HFFc6 (cell line): ENCODE data around the gene OPRL1. TPM values are rescaled to one million over a fixed set of nuclear protein-coding genes. Genes with fewer than 3 reads are reported as not detected.

ENCODE experiments used
- DNase-seq: peaks from one replicate; pipeline ENCODE4 v3.0.0-alpha.2; 2018
- H3K27ac Mint-ChIP-seq: 2 replicates; pipeline ENCODE4 v1.8.0; 2020; ENCODE audit warnings: mild to moderate bottlenecking, mixed read lengths
- H3K27me3 Mint-ChIP-seq: 2 replicates; pipeline ENCODE4 v1.8.0; 2021; ENCODE audit warnings: mild to moderate bottlenecking, moderate library complexity, mixed read lengths; ENCODE audit not compliant: insufficient read depth
- H3K36me3 Mint-ChIP-seq: 2 replicates; pipeline ENCODE4 v1.8.0; 2021; ENCODE audit warnings: low read depth, mixed read lengths
- H3K4me1 Mint-ChIP-seq: 2 replicates; pipeline ENCODE4 v1.8.0; 2020; ENCODE audit warnings: low read depth, mixed read lengths
- H3K4me3 Mint-ChIP-seq: 2 replicates; pipeline ENCODE4 v1.8.0; 2020; ENCODE audit warnings: mild to moderate bottlenecking, moderate library complexity, mixed read lengths
- H3K9me3 Mint-ChIP-seq: 2 replicates; pipeline ENCODE4 v1.8.0; 2020; ENCODE audit warnings: mild to moderate bottlenecking, mixed read lengths
- CTCF ChIP-seq: fragments of 200-600 bp; sonication (generic); IDR thresholded peaks from 2 replicates; pipeline ENCODE4 v1.5.0; 2021; ENCODE audit warnings: antibody characterized with exemption, mild to moderate bottlenecking
- total RNA-seq, 6 experiments: library from RNA; stranded (reverse); fragmentation: NEBNext Ultra II Directional; extraction: Animal tissue kit (Norgen Biotek cat#: 25700); gene quantifications; 2 replicates in 1 of 6; 3 replicates in 5 of 6; pipeline ENCODE4 v1.2.3, GENCODE V29; 2021

OPRL1 gene
- total RNA-seq, 6 experiments from 2014 or later: 0.27 to 1.00 (median 0.41) TPM

GRCh38 chr20:64108731-64109681 is 29.1 kb downstream of the OPRL1 start:
- Mint-ChIP-seq H3K27me3 (peaks cover 26% of the 10 kb centered on the region), H3K27ac (no peak overlapping the region), H3K36me3 (no peaks in the 10 kb centered on the region), H3K9me3 (no peaks in the 10 kb centered on the region), H3K4me1 (no peaks in the 10 kb centered on the region), H3K4me3 (no peak overlapping the region)
- no peak for DNase-seq
- no peak for TF ChIP-seq CTCF

DNA sequence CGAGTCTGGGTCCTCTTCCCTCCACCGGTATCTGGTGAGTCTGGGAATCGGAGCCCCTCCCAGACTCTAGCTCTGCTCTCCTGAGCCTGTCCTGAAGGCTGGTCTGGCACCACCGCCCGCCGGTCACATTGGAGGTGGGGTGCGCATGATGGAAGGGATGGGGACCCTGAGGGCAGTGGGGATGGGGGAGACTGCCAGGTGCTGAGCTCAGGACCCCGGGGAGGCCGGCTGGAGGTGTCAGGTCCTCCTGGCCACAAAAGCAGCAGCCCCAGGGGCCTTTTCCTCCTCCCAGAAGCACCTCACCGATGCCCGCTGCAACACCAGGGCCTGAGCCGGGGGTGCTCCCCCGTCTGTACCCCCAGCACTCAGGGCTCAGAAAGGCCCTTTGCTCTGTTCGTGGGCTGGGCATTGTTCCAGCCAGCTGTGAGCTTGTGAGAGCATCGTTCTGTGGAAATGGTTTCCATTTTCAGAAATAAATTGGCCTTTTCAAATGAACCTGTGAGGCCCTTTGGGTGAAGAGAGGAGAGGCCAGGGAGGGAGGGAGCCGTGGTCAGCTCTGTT is 30.0 kb downstream of the OPRL1 start:
- no peak for DNase-seq
- no peaks in the 10 kb centered on the region for H3K9me3 Mint-ChIP-seq
- no peak overlapping the region for H3K27ac Mint-ChIP-seq
- H3K27me3 Mint-ChIP-seq: peaks cover 29% of the 10 kb centered on the region
- H3K4me1 Mint-ChIP-seq: no peaks in the 10 kb centered on the region
- no peaks in the 10 kb centered on the region for H3K36me3 Mint-ChIP-seq
- no peak for TF ChIP-seq CTCF
- H3K4me3 Mint-ChIP-seq: no peak overlapping the region

DNA sequence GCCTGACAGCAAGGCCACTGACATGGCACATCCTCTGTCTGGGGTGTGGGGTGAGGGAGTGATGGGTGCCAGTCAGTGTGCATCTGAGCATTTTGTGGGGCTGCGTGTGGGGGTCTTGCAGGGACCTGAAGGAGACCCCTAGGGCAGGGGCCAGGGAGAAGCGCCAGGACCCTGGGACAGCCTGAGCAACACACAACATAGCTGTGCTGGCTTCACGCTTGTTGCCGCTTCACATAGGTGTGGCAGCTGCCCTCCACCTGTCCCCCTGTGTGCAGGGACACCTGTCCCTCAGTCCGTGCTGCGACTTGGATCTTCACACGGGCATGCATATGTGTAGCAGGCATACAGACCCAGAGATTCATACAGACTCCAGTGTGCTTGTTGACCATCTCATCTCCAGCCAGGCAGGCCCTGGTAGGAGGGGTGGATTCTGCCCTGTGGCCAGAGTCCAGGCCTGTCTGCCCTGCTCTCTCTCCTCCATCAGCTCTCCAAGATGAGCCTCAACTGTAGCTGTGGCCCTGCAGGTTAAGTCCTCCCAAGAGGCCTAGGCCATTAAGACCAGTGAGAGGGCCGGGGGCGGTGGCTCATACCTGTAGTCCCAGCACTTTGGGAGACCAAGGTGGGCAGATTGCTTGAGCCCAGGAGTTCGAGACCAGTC is 30.7 kb downstream of the OPRL1 start:
- no peaks in the 10 kb centered on the region for H3K4me1 Mint-ChIP-seq
- TF ChIP-seq CTCF: no peak
- H3K9me3 Mint-ChIP-seq: no peaks in the 10 kb centered on the region
- DNase-seq: no peak
- H3K36me3 Mint-ChIP-seq: no peaks in the 10 kb centered on the region
- no peak overlapping the region for H3K4me3 Mint-ChIP-seq
- H3K27ac Mint-ChIP-seq: no peak overlapping the region
- peaks cover 34% of the 10 kb centered on the region for H3K27me3 Mint-ChIP-seq

GRCh38 chr20:64111841-64112641 is 32.2 kb downstream of the OPRL1 start:
- DNase-seq: no peak
- H3K4me1 Mint-ChIP-seq: no peaks in the 10 kb centered on the region
- no peak overlapping the region for H3K27ac Mint-ChIP-seq
- H3K4me3 Mint-ChIP-seq: no peak overlapping the region
- peaks cover 28% of the 10 kb centered on the region for H3K27me3 Mint-ChIP-seq
- no peaks in the 10 kb centered on the region for H3K36me3 Mint-ChIP-seq
- TF ChIP-seq CTCF: no peak
- H3K9me3 Mint-ChIP-seq: no peaks in the 10 kb centered on the region

- DNase-seq: no peak
- H3K27me3 Mint-ChIP-seq: peaks cover 26% of the 10 kb centered on the region
- no peaks in the 10 kb centered on the region for H3K4me1 Mint-ChIP-seq
- H3K27ac Mint-ChIP-seq: no peak overlapping the region
- no peak overlapping the region for H3K4me3 Mint-ChIP-seq
- no peak for TF ChIP-seq CTCF
- no peaks in the 10 kb centered on the region for H3K36me3 Mint-ChIP-seq
- H3K9me3 Mint-ChIP-seq: no peaks in the 10 kb centered on the region
Observed at GRCh38 chr20:64112691-64113443, 33.0 kb downstream of the OPRL1 start.
